Measurements from ENCODE around the gene LETM1. TPM values are rescaled to one million over a fixed set of nuclear protein-coding genes. Genes with fewer than 3 reads are reported as not detected.

Gene LETM1
- total and polyA plus RNA-seq, 2 of the 8 experiments (the other 6 are each of a cell fraction or from before 2014, with no cell fraction given): 19.8 to 50.1 TPM

GRCh38 chr4:1870328-1870577 lies 14.3 kb upstream of the LETM1 start (continued):
- peak in 1 of 2 experiments; percentile 54; a peak in 1 of 4 replicates for TF ChIP-seq SIN3A (conservative IDR thresholded peaks at IDR 0.05 in 1 of 2, IDR thresholded peaks at IDR 0.05 in 1 of 2; ENCODE audit: low read depth in 1 of 2, low read length in 2 of 2)
